ENCODE results near the gene KCNJ6.

The KCNJ6 gene

GRCh38 chr21:37811711-37812110 is 104.5 kb downstream of the KCNJ6 start:
- DNase-seq: no peak

- DNase-seq: no peak
Observed at GRCh38 chr21:37808261-37808660, 108.0 kb downstream of the KCNJ6 start.

GRCh38 chr21:37805266-37805665 is 111.0 kb downstream of the KCNJ6 start:
- no peak for DNase-seq

GRCh38 chr21:37804001-37804400 is 112.3 kb downstream of the KCNJ6 start:
- DNase-seq: no peak

DNA sequence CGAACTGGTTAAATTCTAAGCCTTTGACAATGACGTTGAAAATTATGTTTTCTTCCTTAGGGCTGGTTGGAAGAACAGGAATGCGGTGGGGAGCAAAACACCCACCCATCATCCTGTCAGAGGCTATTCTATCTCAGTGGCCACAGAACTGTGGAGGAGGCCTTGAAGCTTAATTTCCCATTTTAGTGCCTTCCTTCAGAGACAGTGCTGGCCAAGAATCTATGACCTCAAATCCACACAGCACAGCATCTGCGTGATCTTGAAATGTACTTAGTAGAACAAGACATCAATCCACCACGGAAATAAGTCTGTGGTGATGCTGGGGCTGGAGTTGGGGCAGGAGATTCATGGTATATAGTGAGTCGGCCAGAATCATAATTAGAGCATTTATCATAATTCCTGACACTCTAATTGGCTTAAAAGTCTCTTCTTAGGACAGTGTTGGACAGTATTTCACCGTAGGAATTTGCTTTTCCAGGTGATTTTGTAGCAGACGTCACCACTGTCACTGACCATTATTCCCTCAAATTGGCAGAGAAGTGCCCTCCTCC is 113.1 kb downstream of the KCNJ6 start:
- no peak for DNase-seq

DNA sequence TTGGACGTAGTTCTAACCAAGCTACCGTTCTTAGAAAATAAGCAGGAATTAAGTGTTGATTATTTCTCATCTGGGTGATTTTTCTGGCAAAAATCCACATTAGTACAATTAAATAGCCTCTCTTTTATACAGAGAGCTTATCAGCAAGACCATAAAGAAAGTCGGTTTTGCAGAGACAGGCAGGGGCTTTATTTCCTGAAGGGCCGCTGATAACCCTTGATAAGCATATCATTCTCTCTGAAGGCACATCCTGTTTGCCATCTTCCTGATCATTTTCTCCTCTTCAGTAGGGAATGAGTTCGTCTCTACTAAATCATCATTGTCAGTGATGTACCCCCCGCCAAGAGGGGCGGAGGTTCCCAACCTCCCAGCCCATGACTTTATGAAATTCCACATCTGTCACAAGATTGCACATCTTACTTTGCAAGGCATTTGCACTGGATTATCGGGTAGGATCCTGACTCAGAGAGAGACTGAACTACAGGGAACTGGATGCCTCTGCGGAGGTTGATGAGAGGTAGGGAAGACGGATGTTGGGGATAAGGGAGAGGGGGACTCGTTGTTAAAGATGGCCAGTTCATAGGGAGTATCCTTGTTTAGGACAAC is 115.7 kb downstream of the KCNJ6 start:
- DNase-seq: no peak

DNA sequence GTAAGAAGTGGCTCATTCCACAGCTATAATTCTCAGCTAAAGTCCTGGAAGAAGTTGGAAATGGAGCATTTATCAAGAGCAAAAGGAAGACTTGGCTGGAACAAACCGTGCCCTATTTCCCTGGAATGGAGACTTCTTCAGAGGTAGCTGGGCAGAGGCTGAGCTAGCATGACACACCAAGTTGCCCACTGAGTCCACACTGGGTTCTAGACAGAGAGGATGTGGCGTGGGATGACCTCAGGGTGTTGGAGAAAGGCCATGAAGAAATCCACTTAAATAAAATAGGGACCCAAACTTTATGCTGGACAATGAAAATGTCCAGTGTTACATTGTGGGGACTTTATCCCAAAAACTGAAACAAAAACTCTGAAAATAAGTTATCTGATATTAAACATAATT is 116.2 kb downstream of the KCNJ6 start:
- no peak for DNase-seq

DNA sequence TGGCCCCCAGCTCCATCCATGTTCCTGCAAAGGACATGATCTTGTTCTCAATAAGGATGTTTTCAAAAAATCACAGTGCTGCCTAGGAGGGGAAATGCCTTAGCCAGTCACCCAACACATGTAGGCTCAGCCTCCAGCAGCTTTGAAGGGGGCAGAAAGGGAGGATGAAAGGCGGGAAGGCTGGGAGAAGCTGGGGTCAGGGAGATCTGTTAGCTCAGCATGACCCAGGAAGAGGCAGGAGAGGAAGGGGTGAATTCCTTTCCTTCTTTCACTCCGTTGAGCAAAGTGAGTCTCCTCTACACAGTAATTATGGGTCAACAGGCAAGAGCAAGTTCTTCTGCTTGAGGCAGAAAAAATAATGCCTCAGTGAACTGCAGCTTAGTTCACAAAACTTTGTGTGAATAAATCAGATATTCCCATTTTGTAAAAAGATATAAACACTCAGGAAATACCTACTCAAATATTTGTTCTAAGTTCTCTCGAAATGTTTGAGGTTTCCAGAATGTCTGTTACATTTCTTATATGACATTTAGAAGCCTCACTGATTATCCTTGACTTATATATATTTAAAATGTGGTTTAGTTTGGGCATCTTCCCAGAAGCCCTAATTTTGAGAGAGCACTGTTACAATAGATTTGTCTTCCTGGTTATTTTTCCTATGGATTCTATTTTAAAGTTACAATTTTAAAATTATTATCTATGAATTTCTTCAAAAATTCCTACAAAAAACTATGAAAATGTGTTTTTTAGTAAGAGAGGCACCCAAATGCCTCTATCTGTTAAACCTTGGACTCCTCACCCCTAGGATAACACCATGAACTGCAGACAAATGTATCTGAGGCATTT is 116.8 kb downstream of the KCNJ6 start:
- DNase-seq: no peak

- DNase-seq: no peak
Observed at GRCh38 chr21:37797403-37797802, 118.9 kb downstream of the KCNJ6 start.

GRCh38 chr21:37796011-37796410 is 120.2 kb downstream of the KCNJ6 start:
- DNase-seq: no peak

- DNase-seq: no peak
Observed at GRCh38 chr21:37793660-37794059, 122.6 kb downstream of the KCNJ6 start.

DNA sequence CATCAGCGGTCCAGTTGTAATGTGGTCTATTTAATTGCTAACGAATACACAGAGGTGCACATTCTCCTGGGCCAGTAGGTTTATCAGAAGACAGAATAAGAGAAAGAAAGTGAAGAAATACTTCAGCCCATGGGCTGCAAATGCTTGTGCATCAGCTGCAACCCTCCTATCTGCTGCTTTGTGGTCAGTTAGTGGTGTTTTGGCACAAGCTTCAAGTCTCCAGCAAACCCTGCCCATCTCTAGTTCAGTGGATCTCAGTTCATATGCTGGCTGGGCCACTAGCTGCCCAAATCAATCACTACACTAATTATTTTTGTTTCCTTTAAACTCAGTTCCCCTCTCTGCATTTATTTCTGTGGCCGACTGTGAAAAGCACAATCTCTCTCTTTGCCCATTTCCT is 124.2 kb downstream of the KCNJ6 start:
- no peak for DNase-seq

- no peak for DNase-seq
Observed at GRCh38 chr21:37790905-37791304, 125.4 kb downstream of the KCNJ6 start.

DNA sequence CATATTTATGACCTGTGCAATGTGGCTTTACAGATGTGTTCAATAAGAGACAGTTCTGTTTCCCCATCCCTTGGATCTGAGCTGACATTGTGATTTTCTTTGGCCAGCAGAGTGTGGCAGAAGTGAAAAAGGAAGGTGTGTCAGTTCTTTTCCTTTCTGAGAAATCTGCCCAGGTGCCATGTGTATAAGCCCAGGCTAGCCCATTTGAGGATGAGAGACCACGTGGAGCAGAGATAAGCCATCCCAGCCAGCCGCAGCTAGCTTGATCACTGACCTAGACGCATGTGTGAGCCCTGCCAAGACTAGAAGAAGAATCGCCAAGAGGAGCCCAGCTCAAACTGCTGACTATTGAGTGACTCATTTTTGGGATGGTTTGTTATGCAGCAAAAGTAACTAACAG is 127.8 kb downstream of the KCNJ6 start:
- DNase-seq: no peak

- no peak for DNase-seq
Observed at GRCh38 chr21:37787456-37787855, 128.8 kb downstream of the KCNJ6 start.

- no peak for DNase-seq
Observed at GRCh38 chr21:37784591-37785318, 131.5 kb downstream of the KCNJ6 start.

GRCh38 chr21:37783016-37783415 is 133.2 kb downstream of the KCNJ6 start:
- no peak for DNase-seq

DNA sequence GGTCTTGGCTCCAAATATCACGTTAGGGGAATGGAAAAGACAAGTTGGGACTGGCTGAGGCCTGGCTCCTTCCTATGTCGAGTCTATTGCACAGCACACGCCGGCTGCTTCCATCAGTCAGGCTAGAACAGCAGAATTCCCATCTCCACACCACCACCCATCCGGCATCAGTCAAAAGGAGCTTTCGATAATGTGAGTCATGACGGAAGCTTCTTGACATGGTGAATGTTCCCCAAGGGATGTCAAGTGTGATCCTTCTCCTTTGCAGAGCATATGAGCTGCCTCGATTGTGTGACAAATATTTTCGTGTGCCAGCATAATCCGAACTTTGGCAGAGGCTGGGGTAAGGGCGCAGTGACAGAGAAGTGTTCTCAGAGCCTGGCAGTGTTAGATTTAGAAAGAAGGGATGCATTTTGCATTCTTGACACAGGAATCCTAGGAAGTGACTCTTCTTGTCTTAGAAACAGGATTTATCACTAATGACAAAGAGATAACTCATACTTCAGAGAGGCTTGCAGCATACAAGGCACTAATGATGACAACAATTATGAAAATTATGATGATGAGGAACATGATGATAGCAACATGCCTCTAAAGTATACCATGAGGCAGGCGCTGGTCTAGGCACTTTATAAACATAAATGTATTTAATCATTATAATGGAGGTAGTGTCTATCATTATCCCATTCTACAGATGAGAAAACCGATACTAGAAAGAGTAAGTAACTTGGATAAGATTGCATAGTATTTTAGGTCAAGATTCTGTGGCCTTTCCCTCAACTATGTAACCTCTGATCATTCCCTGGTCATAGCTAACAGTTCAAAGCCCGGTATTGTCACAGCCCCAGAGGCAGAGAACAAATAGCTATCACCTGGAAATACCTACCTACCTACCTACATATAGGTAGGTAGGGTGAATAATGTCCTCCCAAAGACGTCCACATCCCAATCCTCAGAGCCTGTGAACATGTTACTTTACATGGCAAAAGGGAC is 135.0 kb downstream of the KCNJ6 start:
- DNase-seq: no peak

- no peak for DNase-seq
Observed at GRCh38 chr21:37771181-37771580, 145.1 kb downstream of the KCNJ6 start.

- DNase-seq: no peak
Observed at GRCh38 chr21:37770461-37770860, 145.8 kb downstream of the KCNJ6 start.

DNA sequence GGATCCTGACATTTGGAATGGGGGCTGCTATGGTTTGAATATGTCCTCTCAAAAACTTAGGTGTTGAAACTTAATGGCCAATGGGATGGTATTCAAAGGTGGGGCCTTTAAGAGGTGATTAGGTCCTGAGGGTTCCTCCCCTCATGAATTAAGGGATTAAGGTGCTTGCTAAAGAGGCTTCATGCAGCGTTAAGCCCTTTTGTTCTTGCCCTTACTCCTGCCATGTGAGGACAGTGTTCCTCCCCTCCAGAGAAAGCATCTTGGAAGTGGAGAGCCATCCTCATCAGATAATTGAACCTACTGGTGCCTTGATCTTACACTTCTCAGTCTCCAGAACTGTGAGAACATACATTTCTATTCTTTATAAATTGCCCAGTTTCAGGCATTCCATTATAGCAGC is 146.6 kb downstream of the KCNJ6 start:
- DNase-seq: no peak

GRCh38 chr21:37767984-37768383 is 148.3 kb downstream of the KCNJ6 start:
- no peak for DNase-seq

Measured in hippocampal formation (tissue), 2 donors.